HCT116 (cell line): ENCODE measurements around the gene THAP2.

ENCODE experiments used
- EZH2phosphoT487 ChIP-seq: fragments of 200-600 bp; IDR thresholded peaks from 2 replicates; pipeline ENCODE4 v1.6.1; 2018; ENCODE audit warnings: antibody characterized with exemption, borderline replicate concordance
- POLR2A ChIP-seq: IDR thresholded peaks from 2 replicates; pipeline ENCODE4 v1.7.0; 2011; ENCODE audit warnings: borderline replicate concordance; ENCODE audit not compliant: insufficient read depth, insufficient read length; ENCODE audit errors: extremely low read depth
- POLR2AphosphoS5 ChIP-seq: IDR thresholded peaks from 2 replicates; pipeline ENCODE4 v1.6.1; 2011; ENCODE audit warnings: mild to moderate bottlenecking, low read depth, low read length, moderate library complexity
- SIN3A ChIP-seq: IDR thresholded peaks from 2 replicates; pipeline ENCODE4 v1.6.1; 2012; ENCODE audit warnings: low read depth
- ZFX ChIP-seq: fragments of 450-650 bp; IDR thresholded peaks from 2 replicates; pipeline ENCODE4 v1.6.1; 2017
- TF ChIP-seq, protein P1 (sequence below), 3 experiments: fragments of 200-600 bp in 1 of 3; sonication (generic) in 1 of 3; IDR thresholded peaks in 2 of 3; conservative IDR thresholded peaks in 1 of 3; 2 replicates each; pipeline ENCODE4 v1.5.1; 2012 to 2017; ENCODE audit warnings: low read depth in 2 of 3, low read length in 2 of 3, antibody characterized with exemption in 1 of 3, borderline replicate concordance in 1 of 3, control low read depth in 1 of 3, mild to moderate bottlenecking in 1 of 3, mixed read lengths in 1 of 3, mixed run types in 1 of 3, moderate library complexity in 1 of 3; ENCODE audit not compliant: insufficient read depth in 1 of 3
- TF ChIP-seq, protein P2 (sequence below): IDR thresholded peaks from 2 replicates; pipeline ENCODE4 v1.6.1; 2011; ENCODE audit warnings: mild to moderate bottlenecking, low read length, moderate library complexity; ENCODE audit not compliant: insufficient replicate concordance; ENCODE audit errors: extremely low read depth

DNA sequence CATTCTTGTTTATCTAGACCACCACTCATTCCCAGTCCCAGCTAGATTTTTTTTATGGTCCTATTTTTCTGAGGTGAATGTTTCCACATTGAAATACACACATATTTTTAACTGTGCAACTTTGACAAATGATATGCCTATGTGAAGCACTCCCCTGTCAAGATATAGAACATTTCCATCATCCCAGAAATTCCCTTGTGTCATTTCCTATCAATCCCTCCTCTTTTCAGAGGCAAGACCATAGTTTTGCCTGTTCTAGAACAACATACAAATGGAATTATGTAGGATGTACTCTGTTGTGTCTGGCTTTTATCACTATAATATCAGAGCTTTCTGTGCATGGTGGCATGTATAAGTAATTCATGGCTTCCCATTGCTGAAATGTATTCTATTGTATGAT, 54.5 kb downstream of the THAP2 start:
- TF ChIP-seq, protein P1, sequence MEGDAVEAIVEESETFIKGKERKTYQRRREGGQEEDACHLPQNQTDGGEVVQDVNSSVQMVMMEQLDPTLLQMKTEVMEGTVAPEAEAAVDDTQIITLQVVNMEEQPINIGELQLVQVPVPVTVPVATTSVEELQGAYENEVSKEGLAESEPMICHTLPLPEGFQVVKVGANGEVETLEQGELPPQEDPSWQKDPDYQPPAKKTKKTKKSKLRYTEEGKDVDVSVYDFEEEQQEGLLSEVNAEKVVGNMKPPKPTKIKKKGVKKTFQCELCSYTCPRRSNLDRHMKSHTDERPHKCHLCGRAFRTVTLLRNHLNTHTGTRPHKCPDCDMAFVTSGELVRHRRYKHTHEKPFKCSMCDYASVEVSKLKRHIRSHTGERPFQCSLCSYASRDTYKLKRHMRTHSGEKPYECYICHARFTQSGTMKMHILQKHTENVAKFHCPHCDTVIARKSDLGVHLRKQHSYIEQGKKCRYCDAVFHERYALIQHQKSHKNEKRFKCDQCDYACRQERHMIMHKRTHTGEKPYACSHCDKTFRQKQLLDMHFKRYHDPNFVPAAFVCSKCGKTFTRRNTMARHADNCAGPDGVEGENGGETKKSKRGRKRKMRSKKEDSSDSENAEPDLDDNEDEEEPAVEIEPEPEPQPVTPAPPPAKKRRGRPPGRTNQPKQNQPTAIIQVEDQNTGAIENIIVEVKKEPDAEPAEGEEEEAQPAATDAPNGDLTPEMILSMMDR (IDR thresholded peaks at IDR 0.05 in 2 of 3, conservative IDR thresholded peaks at IDR 0.05 in 1 of 3; ENCODE audit: borderline replicate concordance in 1 of 3, insufficient read depth in 1 of 3, low read depth in 2 of 3, low read length in 2 of 3), result no peak
- TF ChIP-seq ZFX (no peak), EZH2phosphoT487 (no peak), SIN3A (no peak), POLR2AphosphoS5 (no peak), POLR2A (no peak)
- TF ChIP-seq, protein P2, sequence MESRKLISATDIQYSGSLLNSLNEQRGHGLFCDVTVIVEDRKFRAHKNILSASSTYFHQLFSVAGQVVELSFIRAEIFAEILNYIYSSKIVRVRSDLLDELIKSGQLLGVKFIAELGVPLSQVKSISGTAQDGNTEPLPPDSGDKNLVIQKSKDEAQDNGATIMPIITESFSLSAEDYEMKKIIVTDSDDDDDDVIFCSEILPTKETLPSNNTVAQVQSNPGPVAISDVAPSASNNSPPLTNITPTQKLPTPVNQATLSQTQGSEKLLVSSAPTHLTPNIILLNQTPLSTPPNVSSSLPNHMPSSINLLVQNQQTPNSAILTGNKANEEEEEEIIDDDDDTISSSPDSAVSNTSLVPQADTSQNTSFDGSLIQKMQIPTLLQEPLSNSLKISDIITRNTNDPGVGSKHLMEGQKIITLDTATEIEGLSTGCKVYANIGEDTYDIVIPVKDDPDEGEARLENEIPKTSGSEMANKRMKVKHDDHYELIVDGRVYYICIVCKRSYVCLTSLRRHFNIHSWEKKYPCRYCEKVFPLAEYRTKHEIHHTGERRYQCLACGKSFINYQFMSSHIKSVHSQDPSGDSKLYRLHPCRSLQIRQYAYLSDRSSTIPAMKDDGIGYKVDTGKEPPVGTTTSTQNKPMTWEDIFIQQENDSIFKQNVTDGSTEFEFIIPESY, result no peak
